ENCODE results near the gene NOTUM.
"Not testable (repeated sequence)": the region's sequence is repeated elsewhere in the genome, so short reads cannot be mapped to it uniquely, and the experiment has no call there.

Gene NOTUM

DNA sequence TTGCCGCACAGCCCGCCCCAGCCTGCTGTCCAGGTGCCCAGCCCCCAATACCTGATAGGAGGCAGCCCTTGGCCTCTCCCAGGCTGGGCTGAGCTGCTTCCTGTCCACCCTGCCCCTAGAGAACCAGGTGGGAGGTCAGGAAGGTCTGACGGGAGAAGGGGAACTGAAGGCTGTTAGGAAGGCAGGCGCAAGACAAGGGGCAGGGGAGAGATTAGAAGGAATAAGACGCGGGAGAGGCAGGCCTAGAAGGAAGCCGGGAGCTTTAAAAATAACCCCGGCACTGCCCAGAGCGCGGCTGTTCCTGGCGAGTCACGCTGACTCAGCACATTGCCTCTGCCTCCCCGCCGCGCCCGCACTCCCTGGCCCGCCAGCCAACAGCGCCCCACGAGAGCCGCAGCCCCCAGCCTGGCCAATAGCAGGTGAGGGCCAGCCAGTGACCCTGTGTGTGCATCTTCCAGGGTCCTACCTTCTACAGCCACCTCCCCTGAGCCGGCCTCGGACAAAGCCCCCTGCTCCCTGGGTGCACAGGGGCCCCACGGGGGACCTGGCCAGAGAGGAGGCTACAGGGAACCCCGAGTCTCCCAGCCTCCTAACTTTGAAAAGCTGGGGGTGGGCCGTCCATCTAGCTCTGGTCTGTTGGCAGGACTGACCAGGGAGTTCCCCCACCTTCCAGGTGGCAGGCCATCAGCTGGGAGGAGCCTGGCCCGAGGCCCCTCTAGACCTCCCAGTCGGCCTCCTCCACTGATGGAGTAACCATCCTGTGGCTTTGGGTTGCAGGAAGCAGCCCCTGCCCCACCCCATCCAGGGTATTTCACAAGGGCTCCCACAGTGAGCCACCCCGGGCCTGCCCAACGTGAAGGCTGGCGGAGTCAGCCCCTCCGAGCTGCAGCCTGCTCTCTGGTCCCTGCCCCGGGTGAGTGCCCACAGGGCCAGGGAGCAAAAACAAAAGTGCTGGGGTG, 37.4 kb downstream of the NOTUM start:
- peak; percentile 83 for DNase-seq (ENCODE audit: low spot score)

DNA sequence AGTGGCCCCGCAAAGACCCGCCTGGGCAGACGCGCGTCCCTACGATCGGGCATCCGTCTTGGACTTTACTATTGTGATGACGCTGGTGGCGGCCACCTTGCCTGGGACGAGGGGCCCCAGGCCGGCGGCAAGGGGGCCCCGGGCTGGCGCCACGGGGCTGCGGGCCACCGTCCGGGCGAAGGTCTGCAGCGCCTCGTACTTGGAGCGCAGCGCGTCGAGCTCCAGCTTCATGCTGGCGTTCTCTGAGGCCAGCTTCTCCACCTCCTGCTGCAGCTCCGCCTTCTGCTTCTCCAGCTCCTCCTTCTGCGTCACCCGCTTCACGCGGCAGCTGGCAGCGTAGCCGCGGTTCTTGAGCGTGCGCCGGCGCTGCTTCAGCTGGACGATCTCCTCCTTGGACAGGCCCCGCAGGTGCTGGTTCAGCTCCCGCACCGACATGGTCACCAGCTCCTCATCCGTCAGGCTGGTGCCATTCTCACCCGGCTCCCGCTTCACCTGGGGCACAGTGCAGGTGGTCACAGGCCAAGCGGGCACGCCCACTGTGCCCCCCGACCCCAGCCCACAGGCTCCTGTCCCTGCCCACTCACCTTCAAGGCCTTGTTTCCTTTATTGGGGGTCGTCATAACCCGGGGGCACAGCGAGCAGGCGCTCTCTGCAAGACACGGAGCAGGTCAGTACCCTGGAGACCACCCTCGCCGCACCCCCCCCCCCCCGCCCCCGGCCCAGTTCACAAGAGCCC, 38.3 kb downstream of the NOTUM start:
- DNase-seq (ENCODE audit: low spot score), result no peak

DNA sequence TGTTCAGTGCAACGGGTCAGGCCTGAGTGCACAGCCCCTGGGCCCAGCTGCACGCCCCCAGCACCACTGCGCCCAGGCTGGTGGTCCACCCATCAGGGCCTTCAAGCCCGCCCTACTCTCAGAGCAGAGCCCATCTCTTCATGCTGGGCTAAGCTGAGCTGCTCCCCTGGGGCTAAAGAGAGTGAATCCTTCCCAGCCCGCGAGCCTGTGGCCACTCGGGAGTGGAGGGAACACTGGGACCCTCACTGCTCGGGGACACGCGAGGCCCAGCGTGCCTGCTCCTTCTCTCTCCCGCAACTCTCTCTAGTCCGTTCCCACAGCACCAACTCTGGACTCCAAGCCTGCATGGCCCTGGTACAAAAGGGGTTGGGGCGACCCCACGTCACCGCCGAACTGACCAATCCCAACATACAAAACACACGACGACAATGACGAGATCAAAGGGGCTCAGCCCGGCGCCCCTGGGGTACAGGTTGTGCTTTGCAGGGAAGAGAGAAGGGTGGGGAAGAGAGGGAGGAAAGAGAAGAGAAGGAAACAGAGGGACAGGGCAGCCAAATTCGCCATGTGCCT, 38.9 kb downstream of the NOTUM start:
- DNase-seq (ENCODE audit: low spot score), result no peak

DNA sequence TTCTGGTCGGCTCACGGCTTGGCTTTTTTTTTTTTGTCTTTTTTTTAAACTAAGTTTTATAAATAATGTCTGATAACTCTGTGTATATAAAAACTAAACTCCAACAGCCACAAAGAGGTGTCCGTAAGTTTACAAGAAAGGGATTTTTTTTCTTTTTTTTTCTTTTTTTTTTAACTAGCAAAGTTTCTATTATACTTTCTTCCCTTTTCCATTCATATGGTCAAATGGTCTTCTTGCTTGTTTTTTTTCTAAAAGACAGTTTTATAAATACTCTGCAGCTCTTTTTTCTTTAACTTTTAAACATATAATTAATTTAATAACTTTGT, 39.5 kb downstream of the NOTUM start:
- no peak for DNase-seq (ENCODE audit: low spot score)

DNA sequence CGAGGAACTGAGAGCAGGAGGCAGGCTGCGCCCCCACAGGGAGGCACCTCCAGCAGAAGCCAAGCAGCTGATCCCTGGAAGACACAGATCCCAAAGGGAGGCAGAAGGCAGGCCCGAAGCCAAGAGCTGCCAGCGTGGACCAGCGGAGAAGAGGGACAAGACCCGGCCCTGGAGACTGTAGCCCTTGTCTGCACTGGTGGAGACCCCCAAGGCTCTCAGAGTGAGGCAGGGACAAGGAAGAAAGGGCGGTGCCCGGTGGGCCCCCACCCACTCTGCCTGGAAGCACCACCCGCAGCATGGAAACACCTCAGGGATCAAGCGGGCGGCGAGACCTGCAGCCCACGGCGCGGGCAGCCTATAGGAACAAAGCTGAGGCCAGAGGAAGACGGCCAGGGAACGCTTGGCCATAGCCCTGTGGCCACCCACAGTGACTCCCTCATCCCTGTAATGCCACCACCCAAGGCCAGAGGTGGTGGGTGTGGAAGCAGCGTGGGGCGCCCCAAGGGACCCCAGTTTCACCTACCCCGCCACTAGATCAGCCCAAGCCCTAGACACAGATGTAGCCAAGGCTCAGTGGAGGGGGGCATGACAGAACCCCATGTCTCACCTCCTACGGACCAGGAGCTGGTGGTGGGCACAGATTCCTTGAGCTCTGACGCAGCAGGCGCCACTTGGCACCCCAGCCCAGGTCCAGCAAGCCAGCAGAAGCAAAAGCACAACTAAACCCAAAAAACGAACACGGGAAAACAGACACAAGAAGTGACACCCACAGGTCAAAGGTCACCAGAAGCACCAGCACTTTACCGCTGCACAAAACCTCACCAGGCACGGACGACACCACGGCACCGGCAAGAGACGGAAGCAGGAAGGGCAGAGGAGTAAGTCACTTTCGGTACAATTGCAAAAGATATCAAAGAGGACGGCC, 40.1 kb downstream of the NOTUM start:
- DNase-seq (ENCODE audit: low spot score), result no peak

DNA sequence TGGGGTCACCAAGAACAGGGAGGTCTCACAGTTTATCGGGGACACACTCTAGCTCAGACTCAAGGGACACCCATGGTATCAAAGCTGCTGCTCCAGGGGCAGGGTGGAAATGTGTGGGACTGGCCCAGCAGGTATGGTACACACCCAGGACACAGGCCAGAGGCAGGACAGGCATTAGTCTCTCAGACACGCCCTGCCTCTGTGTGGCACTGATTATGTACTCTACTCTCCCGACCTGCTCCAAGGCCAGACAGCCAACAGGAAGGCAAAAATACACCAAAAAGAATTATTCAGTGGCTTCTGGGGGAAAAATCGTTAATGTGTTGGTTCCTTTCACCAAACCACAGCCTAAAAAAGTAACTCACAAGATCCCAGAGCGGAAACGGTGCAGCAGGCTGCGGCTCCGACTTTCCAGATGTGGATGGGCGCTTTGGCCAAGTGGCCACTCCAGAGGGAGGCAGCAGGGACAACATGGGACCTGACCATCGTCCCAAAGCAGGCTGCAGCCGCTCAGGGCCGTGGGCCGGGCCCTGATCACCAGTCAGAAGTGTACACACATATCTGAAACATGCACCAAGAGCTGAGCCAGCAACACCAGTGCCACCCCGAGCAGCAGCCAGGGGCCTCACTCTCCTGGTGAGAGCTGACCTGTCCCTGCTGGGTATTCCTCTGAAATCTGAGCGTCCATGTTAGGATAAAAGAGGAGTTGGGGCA, 42.0 kb downstream of the NOTUM start:
- DNase-seq (ENCODE audit: low spot score), result no peak

DNA sequence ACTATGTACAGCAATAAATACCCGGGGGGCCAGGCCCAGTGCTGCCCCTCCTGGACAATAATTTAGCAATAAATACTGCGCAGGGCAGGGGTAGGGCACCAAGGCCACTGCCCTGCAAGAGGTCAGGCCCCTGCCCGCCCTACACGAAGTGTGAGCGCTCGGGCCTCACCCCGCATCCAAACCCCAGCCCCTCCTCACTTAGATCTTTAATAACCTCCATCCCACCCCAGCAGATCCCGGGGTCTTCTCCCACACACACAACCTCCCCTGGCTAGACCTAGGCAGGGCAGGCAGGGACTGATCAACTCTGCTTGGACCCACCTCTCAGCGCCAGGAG, 42.7 kb downstream of the NOTUM start:
- DNase-seq (ENCODE audit: low spot score), result not testable (repeated sequence)

DNA sequence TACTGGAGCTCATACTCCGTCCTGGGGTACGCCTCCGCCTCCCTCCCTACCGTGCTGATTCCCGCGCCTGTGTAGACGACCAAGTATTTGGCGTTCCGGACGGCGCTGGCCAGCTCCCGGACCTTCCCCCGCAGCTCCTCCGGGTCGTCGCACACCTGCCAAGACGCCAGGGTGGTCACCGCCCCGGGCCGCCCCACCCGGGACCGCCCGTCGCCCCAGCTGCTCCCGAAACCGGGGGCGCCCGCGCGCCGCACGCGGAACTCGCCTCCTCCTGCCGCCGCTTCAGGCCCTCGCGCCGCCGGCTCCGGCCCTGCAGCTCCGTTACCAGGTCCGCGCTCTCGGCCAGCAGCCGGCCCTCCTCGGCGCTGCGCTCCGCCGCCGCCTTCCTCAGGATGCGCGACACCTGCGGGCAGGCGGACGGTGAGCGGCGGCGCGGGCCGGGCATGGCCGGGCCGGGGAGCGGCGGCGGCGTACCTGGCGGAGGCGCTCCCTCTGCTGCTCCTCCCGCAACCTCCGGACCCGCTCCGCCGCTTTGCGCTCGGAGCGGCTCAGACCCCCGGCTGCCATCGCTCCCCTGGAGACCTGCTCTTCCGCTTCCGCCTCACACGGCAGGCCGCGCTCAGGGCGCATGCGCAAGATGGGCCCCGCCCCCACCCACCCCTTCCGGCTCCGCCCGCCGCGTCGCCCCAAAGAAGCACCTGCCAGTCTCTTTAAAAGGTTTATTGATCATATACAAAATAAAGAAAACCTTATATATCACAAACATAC, 43.2 kb downstream of the NOTUM start, which contains the start of gene SIRT7:
TSS of gene SIRT7 (minus strand) at position 612 of the 768 bp plus-strand sequence. CDS start at position 567, 45 bp downstream.
- DNase-seq (ENCODE audit: low spot score), result peak; percentile 100

DNA sequence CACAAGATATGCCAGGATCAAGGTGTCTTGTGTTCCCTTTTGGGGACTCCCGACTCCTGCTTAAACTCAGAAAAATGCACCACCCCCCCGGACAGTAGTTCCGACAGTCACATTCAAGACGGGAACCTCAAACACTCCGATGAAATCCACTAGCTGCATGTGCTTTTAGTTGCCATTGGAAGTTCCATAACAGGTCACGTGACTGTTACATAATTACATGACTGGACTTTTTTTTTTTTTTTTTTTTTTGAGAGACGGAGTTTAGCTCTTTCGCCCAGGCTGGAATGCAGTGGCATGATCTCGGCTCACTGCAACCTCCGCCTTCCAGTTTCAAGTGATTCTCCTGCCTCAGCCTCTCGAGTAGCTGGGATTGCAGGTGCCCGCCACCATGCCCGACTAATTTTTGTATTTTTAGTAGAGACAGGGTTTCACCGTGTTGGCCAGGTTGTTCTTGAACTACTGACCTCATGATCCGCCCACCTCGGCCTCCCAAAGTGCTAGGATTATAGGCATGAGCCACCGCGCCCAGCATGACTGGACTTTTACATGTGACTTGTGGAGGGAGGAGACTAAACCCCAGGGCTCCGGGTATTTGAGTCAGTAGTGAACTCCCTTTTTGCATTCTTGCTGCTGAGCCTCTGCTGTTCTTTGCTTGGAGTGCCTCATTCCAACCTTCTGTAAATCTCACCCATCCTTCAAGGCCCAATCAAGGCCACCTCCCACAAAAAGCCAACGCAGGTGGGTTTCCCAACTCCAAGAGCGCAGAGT, 44.6 kb downstream of the NOTUM start:
- no peak for DNase-seq (ENCODE audit: low spot score)

DNA sequence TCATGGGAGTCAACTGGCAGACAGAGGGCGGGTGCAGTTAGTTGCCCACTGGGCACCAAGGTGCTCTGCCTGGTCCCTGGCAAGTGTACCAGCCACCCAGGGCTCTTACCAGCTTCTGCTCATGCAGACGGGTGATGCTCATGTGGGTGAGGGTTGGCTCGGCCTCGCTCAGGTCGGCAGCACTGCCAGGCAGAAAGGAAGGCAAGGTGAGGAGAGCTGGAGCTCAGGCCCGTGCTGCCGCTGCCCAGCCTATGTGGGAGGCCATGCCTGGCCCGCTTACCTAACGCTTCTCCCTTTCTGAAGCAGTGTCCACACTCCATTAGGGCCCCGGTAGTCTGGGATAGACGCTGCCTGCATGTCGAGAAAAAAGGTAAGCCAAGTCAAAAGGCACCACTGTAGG, 45.7 kb downstream of the NOTUM start:
- DNase-seq (ENCODE audit: low spot score), result no peak

DNA sequence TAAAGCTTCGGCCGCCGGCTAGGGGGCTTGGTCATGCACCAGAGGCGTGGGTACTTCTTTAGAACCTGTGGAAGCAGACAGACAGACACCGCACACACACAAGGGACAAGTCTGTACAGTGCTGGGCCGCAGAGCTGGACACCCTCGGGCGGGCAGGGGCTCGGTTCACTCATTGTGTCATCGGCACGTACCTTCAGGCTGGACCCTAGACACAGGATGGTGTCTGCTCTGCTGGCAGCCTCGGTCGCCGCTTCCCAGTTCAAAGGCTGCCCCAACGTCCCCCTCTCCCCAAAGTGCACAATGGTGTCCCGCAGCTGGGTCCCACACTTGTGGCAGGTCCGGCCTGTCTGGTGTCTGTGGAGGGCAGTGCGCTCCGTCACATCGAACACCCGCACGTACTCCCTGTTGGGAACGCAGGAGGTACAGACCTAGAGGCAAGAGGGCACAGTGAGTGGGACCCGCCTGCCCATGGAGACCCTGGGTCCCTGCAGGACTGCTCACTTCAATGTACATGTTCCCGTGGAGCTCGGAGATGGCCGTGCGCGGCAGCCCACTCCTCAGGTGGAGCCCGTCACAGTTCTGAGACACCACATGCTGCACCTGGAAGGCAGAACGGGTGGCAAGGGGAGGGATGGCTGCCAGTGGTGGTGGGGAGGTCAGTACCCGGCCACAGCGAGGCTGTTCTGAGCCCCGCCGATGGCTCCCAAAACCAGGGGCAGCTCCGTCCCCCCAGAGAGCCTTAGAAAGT, 46.7 kb downstream of the NOTUM start:
- no peak for DNase-seq (ENCODE audit: low spot score)

DNA sequence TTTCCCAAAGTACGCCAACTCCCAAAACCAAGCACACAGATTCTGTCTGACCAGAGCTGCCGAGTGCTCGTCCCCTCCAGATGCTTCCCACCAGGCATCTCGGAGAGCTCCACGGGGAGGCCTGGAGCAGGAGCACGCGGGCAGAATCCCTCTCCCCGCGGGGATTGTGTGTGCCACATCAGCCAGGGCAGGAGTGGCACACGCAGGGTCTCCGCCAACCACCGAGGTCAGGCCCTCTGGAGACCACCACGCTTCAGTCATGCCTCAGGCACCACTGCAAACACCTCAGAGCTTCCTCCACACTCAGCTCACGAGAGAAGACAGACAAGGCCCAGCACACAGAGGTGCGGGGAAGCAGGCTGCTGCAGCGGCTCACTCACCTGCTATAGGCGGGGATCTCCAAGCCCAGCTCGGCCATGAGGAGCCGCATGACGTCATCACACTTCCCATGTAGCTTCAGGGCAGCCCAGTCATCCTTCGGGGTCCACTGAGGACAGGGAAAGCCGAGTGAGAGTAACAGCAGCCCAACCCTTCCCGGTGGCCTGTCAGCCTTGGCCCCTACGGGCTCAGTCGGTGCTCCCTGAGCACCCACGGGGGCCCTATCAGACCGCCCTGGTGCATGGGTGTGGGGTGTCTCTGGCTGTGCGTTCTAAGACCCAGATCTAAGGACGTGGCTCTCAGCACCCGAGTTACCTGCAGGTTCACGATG, 47.4 kb downstream of the NOTUM start:
- DNase-seq (ENCODE audit: low spot score), result no peak

DNA sequence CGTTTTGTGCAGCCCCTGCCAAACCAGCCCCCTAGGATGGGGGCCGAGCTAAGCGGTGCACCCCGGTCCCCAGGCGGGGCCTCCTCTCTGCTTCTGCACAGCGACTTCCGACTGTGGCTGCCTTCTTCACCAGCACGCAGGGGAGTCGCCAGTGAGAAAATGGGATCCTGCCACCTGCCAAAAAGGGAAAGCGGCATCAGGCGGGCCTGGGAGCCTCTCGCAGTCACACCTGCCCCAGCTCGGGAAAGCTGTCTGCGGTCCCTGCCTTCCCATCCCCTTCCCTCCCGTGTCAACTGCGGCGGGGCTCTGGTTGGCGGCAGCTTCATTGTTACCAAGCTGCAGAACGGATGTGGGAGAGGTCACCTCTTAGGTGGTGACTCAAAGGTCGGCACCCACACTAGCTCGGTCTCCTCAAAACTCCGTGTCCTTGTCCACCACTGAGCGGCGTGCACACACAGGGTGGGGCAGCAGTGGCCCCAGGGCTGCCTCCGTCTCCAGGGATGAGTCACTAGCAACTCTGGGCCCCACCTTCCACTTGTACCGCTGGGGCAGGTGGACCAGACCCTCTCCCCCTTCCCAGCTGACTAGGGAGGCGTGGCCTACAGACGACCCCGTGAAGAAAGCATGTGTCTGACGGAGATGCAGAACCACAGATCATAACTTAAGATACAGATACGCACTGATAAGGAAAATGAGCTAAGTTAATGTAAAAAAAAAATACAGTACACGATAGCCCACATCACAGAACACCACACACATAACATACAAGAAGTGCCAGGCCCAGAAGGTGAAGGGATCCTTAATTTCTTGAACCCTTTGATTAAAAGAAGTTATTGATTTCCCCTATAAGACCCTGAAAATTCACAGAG, 48.3 kb downstream of the NOTUM start:
- DNase-seq (ENCODE audit: low spot score), result no peak

DNA sequence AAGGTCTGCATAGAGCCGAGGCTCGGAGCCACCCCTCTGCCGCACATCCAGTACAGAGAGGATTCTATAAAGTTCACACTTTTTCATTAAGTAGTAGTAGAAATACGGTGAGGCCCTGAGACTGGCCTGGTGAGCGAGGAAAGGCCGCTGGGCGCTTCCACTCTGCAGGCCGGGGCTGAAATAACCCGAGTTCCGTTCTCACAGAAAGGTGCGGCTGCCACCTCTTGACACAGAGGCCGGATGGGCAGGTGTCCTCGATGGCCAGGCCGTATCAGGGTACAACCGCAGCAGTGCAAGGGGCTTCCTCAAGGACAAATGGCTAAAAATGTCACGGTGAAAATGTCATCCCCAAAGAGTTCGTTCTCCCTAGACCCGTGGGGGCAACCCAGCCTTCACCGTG, 49.0 kb downstream of the NOTUM start:
- no peak for DNase-seq (ENCODE audit: low spot score)

DNA sequence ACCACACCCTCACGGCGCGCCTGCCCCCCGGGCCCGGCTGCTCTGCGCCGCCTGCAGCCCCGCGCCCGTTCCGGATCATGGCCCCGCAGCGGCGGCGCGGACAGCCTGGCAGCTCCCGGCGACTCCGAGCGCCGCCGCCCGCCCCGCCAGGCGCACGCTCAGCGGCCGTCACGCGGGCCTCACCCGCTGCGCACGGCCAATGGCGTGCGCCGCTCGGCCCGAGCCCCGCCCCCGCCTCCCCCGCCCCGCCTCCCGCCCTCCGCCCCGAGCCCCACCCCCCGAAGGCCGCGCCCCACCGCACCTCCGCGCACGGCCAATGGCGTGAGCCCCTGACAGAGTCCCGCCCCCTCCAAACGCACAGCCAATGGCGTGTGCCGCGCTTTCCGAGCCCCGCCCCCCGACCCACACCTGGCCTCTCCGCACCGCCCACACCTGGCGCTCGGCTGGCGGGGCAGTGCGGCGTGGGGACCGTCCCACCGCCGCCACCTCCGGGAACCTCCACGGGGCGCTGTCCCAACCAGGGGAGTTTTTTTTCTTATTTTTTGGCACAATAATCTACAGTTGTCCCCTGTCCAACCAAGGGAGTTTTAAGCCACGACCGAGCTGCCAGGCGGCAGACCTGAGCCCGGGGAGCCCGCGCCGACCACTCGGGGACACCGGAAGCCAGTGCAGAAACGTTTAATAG, 49.6 kb downstream of the NOTUM start, which contains the start of gene PCYT2:
TSS of gene PCYT2 (minus strand) at position 123 of the 685 bp plus-strand sequence. CDS start at position 79, 44 bp downstream.
- DNase-seq (ENCODE audit: low spot score), result peak; percentile 100

DNA sequence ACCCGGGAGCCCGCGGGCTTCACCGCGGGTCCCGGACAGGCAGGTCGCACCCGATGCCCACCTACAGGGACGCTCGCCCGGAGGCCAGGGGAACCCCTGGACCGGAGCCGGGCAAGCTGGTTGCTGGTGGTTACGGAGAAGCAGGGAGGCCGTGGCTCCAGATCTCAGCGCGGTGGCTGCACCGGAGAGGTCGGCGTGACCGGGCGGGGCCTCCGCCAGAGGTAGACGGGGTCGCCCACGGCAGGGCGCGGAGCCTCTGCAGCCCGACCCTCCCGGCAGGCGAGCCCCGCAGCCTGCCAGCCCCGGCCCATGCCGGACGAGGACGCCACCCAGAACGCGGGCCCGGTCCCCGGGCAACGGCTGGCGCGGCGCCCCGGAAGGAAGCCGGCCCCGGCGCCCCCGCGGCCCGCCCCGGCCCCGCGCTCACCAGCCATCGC, 50.1 kb downstream of the NOTUM start:
- no peak for DNase-seq (ENCODE audit: low spot score)
